ENCODE results near the gene FOXRED1. TPM values are rescaled to one million over a fixed set of nuclear protein-coding genes. Genes with fewer than 3 reads are reported as not detected.

Gene FOXRED1
- total RNA-seq, 2 experiments from 2014 or later: 39.0 to 43.7 TPM

Other genes starting within 250 kb of the FOXRED1 start
- gene CDON, start 206.3 kb upstream of the FOXRED1 start, total RNA-seq: 1 to 10 TPM; 1.8 to 3.2 TPM
- 10 to 100 TPM; 31.0 to 33.9 TPM for gene RPUSD4, start 57.5 kb upstream of the FOXRED1 start, total RNA-seq
- gene FAM118B, start 57.4 kb upstream of the FOXRED1 start, total RNA-seq: 1 to 10 TPM; 8.9 to 9.0 TPM
- 100 to 1,000 TPM; 131 to 139 TPM for gene SRPRA, start 259 bp upstream of the FOXRED1 start, total RNA-seq
- 1 to 10 TPM; 5.3 to 7.5 TPM for gene TIRAP, start 13.9 kb downstream of the FOXRED1 start, total RNA-seq
- gene DCPS, start 34.9 kb downstream of the FOXRED1 start, total RNA-seq: 10 to 100 TPM; 29.7 to 39.3 TPM
- gene ST3GAL4, start 86.5 kb downstream of the FOXRED1 start, total RNA-seq: 1 to 10 TPM; 7.5 to 9.1 TPM